Nasal cavity respiratory epithelium epithelial cell of viscerocranial mucosa (primary cell): ENCODE results near the gene SHANK2. TPM values are rescaled to one million over a fixed set of nuclear protein-coding genes. Genes with fewer than 3 reads are reported as not detected.

Experiments used
- total RNA-seq: library from RNA; depleted of rRNA; stranded (reverse); fragments of >200 nt; gene quantifications from 2 replicates; pipeline ENCODE4 v1.2.3, GENCODE V29; 2014

The SHANK2 gene
- 2.7 and 9.8 TPM in 2 replicates for total RNA-seq

GRCh38 chr11:71252269-71252769 is at the start of gene SHANK2:
Gene SHANK2, minus strand, starts transcription at chr11:71252577. Its CDS starts 105,251 bp downstream, at chr11:71147326.

Other genes with a start within 250 kb of the SHANK2 start
- 56.7 and 68.2 TPM in 2 replicates for gene DHCR7, start 195.8 kb upstream of the SHANK2 start, total RNA-seq
- gene NADSYN1, start 200.6 kb upstream of the SHANK2 start, total RNA-seq: 78.9 and 105 TPM in 2 replicates